Left lung (tissue), 10 donors: ENCODE measurements around the gene TSFM. TPM values are rescaled to one million over a fixed set of nuclear protein-coding genes. Genes with fewer than 3 reads are reported as not detected.

Experiments used
- ATAC-seq: fragments of 200-7000 bp; cut with Tn5 transposase; one replicate; pipeline ENCODE4 v1.9.1; 2020; ENCODE audit warnings: moderate library complexity
- DNase-seq, 4 donors: peaks; one replicate each; pipeline ENCODE4 v3.0.0-alpha.2; 2013 to 2020
- H3K27ac ChIP-seq, 2 donors: fragments of 200-600 bp; sonication (generic) in 1 of 2; one replicate each; pipeline versions ENCODE4 v1.5.0 to v1.8.0; 2020 to 2021
- H3K27me3 ChIP-seq, 2 donors: fragments of 200-600 bp; sonication (generic) in 1 of 2; one replicate each; pipeline versions ENCODE4 v1.5.0 to v1.8.0; 2020 to 2021
- H3K36me3 ChIP-seq, 2 donors: fragments of 200-600 bp; sonication (generic) in 1 of 2; one replicate each; pipeline versions ENCODE4 v1.5.0 to v1.8.0; 2020 to 2021
- H3K4me1 ChIP-seq, 2 donors: fragments of 200-600 bp; one replicate each; pipeline ENCODE4 v1.8.0; 2021
- H3K4me3 ChIP-seq, 2 donors: fragments of 200-600 bp; sonication (generic) in 1 of 2; one replicate each; pipeline versions ENCODE4 v1.5.0 to v1.8.0; 2020 to 2021; ENCODE audit warnings: mild to moderate bottlenecking in 1 of 2
- H3K9me3 ChIP-seq, 2 donors: fragments of 200-600 bp; sonication (generic) in 1 of 2; one replicate each; pipeline versions ENCODE4 v1.5.0 to v1.8.0; 2020 to 2021
- CTCF ChIP-seq, 2 donors: fragments of 200-600 bp; sonication (generic) in 1 of 2; IDR thresholded peaks; one replicate each; pipeline versions ENCODE4 v1.5.0 to v1.8.0; 2021; ENCODE audit warnings: antibody characterized with exemption in 2 of 2
- intact Hi-C, 2 donors: fragments of 100-400 bp; cut with DNase I; formaldehyde crosslinking; loops; one replicate each; pipeline versions ENCODE4 v1.11.2 to v1.14.2; 2022
- polyA plus RNA-seq, 6 donors: library from polyadenylated mRNA; unstranded; fragments of 120-200 nt; gene quantifications; one replicate each; pipeline ENCODE4 v1.2.1, GENCODE V29; 2013; ENCODE audit not compliant: insufficient read length in 6 of 6
- total RNA-seq, 2 donors: library from RNA; stranded (reverse); fragmentation: NEBNext Ultra II Directional; extraction: Animal tissue kit (Norgen Biotek cat#: 25700); gene quantifications; one replicate each; pipeline ENCODE4 v1.2.1, GENCODE V29; 2021
- donor health status: DM: no; HTN: yes; CAD: no.
- donor health status: DM: no; HTN: no; CAD: no.

The TSFM gene
- total and polyA plus RNA-seq, 8 donors, result 25.6 to 35.3 (median 30.7) TPM

- Histone ChIP-seq H3K27ac (peak overlapping the region; percentile 91 to 92), H3K4me3 (peak overlapping the region; percentile 63 to 65), H3K36me3 (peaks cover 0 to 45% of the 10 kb centered on the region in 2 donors), H3K27me3 (peaks cover 0 to 13% of the 10 kb centered on the region in 2 donors), H3K9me3 (no peaks in the 10 kb centered on the region), H3K4me1 (peaks cover 0 to 41% of the 10 kb centered on the region in 2 donors)
- TF ChIP-seq CTCF (IDR thresholded peaks at IDR 0.05), result no peak
- DNase-seq (no peak), ATAC-seq (peak; percentile 2)
- intact Hi-C loops, result no loop called here
Measured at GRCh38 chr12:57745485-57745881, 37.1 kb upstream of the TSFM start.

DNA sequence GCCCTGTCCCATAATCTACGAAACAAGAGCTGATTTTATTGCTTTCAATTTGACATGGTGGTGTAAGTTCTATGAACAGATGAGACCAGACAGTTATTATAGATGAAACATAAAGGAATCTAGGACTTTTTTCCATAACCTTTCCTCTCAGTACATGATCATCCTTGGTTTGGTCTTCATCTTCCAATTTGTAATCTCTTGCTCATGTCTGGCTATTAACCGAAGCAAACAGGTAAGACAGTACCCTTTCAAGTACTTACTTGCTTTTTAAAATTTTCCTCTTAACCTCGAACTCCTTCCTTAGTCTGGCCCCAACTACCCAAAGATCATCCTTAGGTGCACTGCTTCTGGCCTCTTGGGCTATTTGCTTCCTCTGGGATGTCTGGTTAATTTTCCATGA lies 36.6 kb upstream of the TSFM start:
- H3K4me3 ChIP-seq, result peak overlapping the region; percentile 63 to 65
- intact Hi-C loops, result no loop called here

GRCh38 chr12:57749061-57749460 lies 33.5 kb upstream of the TSFM start:
- intact Hi-C loops, result no loop called here
- ATAC-seq, result no peak
- peaks cover 0 to 49% of the 10 kb centered on the region in 2 donors for H3K36me3 ChIP-seq
- DNase-seq, result no peak
- peaks cover 0 to 3% of the 10 kb centered on the region in 2 donors for H3K27me3 ChIP-seq
- H3K4me1 ChIP-seq, result peaks cover 10 to 49% of the 10 kb centered on the region in 2 donors
- H3K9me3 ChIP-seq, result no peaks in the 10 kb centered on the region
- H3K27ac ChIP-seq, result no peak overlapping the region
- H3K4me3 ChIP-seq, result no peak overlapping the region
- TF ChIP-seq CTCF (IDR thresholded peaks at IDR 0.05), result no peak

More for the DNA sequence above, 36.6 kb upstream of the TSFM start:
- Histone ChIP-seq H3K4me1 (peaks cover 1 to 40% of the 10 kb centered on the region in 2 donors), H3K9me3 (no peaks in the 10 kb centered on the region), H3K27ac (no peak overlapping the region), H3K36me3 (peaks cover 0 to 49% of the 10 kb centered on the region in 2 donors), H3K27me3 (peaks cover 0 to 10% of the 10 kb centered on the region in 2 donors)
- ATAC-seq (no peak), DNase-seq (no peak)
- no peak for TF ChIP-seq CTCF (IDR thresholded peaks at IDR 0.05)

DNA sequence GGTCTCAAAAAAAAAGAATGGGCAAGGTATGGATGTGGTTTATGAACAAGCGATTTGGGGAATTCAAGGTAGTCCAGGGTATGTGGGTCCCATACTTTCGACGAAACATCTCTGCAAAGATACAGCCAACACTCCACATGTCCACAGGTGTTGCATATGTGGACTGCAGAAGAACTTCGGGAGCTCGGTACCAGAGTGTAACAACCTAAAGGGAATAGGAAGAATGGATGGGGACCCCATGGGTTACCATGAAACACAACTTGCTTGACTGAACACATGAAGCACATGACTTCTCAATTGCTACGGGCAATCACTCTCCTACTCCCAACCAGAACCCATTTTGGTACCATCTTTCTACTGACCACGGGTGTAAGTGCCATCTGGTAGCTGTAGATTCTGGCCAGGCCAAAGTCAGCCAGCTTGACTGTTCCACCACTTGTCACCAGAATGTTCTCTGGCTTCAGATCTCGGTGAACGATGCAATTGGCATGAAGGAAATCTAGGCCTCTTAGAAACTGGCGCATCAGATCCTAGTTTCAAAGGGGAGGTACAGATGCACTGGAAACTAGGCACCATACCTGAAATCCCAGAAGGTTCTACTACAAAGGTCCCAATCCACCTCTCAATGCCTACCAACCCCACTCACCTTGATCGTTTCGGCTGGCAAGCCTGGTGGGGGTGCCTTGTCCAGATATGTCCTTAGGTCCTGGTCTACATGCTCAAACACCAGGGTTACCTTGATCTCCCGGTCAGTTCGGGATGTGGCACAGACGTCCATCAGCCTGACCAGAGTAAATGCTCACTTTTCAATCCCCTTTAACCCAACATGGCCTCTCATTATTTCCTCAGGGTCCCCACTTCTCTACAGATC lies 31.8 kb upstream of the TSFM start:
- H3K4me1 ChIP-seq, result peaks cover 10 to 50% of the 10 kb centered on the region in 2 donors
- intact Hi-C loops, result no loop called here
- H3K9me3 ChIP-seq, result no peaks in the 10 kb centered on the region
- no peak for ATAC-seq
- H3K27me3 ChIP-seq, result peaks cover 0 to 12% of the 10 kb centered on the region in 2 donors
- TF ChIP-seq CTCF (IDR thresholded peaks at IDR 0.05), result no peak
- peak overlapping the region in 1 of 2 donors; percentile 85 for H3K27ac ChIP-seq
- H3K4me3 ChIP-seq, result peak overlapping the region; percentile 67 to 75
- peaks cover 0 to 49% of the 10 kb centered on the region in 2 donors for H3K36me3 ChIP-seq
- DNase-seq, result no peak

DNA sequence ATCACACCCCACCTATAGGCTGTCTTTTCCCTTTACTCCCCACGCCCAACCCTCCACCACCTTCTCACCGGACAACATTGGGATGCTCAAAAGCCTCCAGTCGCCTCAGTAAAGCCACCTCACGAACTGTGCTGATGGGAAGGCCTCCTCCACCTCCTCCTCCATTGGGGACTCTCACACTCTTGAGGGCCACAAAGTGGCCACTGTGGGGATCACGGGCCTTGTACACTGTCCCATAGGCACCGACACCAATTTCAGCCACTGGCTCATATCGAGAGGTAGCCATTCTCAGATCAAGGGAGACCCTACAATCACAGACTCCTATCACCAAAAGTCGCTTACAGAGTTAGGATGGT lies 31.2 kb upstream of the TSFM start:
- Histone ChIP-seq H3K27ac (peak overlapping the region; percentile 85 to 87), H3K4me1 (peaks cover 10 to 51% of the 10 kb centered on the region in 2 donors), H3K4me3 (peak overlapping the region; percentile 67 to 75), H3K9me3 (no peaks in the 10 kb centered on the region), H3K36me3 (peaks cover 0 to 44% of the 10 kb centered on the region in 2 donors), H3K27me3 (peaks cover 0 to 12% of the 10 kb centered on the region in 2 donors)
- intact Hi-C loops, result no loop called here
- no peak for TF ChIP-seq CTCF (IDR thresholded peaks at IDR 0.05)
- no peak for ATAC-seq
- DNase-seq, result no peak
